ENCODE results near the gene MYOM1.

- TF ChIP-seq CTCF (IDR thresholded peaks at IDR 0.05) (no peak), POLR2AphosphoS5 (IDR thresholded peaks at IDR 0.05) (no peak)
Observed at GRCh38 chr18:3027370-3027891, 192.3 kb downstream of the MYOM1 start.
